ENCODE measurements around the gene CEP350. TPM values are rescaled to one million over a fixed set of nuclear protein-coding genes. Genes with fewer than 3 reads are reported as not detected.

Gene CEP350
- total and polyA plus RNA-seq, 10 of the 15 experiments (the other 5 are each of a cell fraction or from before 2014, with no cell fraction given): 5.2 to 46.0 (median 23.1) TPM

DNA sequence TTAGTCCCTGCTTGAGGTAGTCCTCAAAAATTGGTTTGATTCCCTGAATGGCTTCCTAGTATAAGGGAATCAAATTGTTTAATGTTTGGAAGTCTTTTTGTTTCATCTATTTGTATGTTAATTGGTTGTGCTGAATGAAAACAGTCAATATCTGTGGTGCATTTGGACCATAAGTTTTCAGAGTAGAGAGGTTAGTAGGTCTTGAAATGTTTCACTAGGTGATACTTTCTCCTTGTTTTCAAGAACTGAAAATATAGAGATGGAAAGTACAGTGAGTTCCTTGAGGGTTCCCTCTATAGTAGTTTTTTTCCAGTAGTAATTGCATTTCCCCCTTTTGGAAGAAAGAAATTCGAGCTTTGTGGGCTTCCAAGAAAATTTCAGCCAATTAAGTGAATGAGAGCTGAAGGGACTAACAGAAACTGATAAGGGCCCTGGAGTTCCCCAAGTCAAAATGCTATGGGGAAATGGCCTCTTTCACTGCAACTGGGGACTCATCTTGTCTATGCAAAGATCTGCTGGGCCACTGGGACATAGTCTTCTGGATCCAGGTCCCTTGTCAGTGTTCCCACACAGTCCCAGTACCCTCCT, 18.6 kb upstream of the CEP350 start:
- RAD21 ChIA-PET (ENCODE audit: unreplicated experiment): no interaction called here
- DNase-seq (ENCODE audit: low read depth, low spot score): no peak
- Histone ChIP-seq H3K4me1 (ENCODE audit: control insufficient read depth, insufficient read depth, low read length) (no peaks in the 10 kb centered on the region), H3K36me3 (ENCODE audit: control insufficient read depth in 2 of 2, insufficient read depth in 2 of 2, low read length in 1 of 2) (no peaks in the 10 kb centered on the region), H3K4me2 (ENCODE audit: control insufficient read depth, insufficient read depth) (no peak overlapping the region), H3K9ac (ENCODE audit: control insufficient read depth, insufficient read depth, low read length) (no peak overlapping the region), H3K4me3 (no peak overlapping the region), H4K20me1 (ENCODE audit: control insufficient read depth, insufficient read depth) (no peaks in the 10 kb centered on the region), H3K27me3 (replicated peaks in 1 of 2; ENCODE audit: control insufficient read depth in 2 of 2, insufficient read depth in 2 of 2, low read length in 1 of 2) (no peaks in the 10 kb centered on the region), H3K9me3 (replicated peaks; ENCODE audit: control insufficient read depth, insufficient read depth, low read length) (no peaks in the 10 kb centered on the region), H3K27ac (ENCODE audit: control insufficient read depth, insufficient read depth) (0 out of 2 replicates have a peak overlapping the region, but pooled peaks have one; percentile 4), H3K79me2 (ENCODE audit: control insufficient read depth, insufficient read depth, low read length) (no peaks in the 10 kb centered on the region), H2AFZ (ENCODE audit: control insufficient read depth, low read depth, low read length) (peak overlapping the region; percentile 24)
- in situ Hi-C loops (cut with MboI) (no loop called here), intact Hi-C loops (cut with micrococcal nuclease; ENCODE audit: unreplicated experiment) (no loop called here)
- TF ChIP-seq, protein P1, sequence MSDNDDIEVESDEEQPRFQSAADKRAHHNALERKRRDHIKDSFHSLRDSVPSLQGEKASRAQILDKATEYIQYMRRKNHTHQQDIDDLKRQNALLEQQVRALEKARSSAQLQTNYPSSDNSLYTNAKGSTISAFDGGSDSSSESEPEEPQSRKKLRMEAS (IDR thresholded peaks at IDR 0.05; ENCODE audit: low read depth, low read length): no peak
- peak; percentile 55; the same call in 1 of the 2 replicates for TF ChIP-seq MTA2 (IDR thresholded peaks at IDR 0.05; ENCODE audit: low read depth)
- TF ChIP-seq, protein P2, sequence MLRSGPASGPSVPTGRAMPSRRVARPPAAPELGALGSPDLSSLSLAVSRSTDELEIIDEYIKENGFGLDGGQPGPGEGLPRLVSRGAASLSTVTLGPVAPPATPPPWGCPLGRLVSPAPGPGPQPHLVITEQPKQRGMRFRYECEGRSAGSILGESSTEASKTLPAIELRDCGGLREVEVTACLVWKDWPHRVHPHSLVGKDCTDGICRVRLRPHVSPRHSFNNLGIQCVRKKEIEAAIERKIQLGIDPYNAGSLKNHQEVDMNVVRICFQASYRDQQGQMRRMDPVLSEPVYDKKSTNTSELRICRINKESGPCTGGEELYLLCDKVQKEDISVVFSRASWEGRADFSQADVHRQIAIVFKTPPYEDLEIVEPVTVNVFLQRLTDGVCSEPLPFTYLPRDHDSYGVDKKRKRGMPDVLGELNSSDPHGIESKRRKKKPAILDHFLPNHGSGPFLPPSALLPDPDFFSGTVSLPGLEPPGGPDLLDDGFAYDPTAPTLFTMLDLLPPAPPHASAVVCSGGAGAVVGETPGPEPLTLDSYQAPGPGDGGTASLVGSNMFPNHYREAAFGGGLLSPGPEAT (IDR thresholded peaks at IDR 0.05; ENCODE audit: low read depth): peak; percentile 72
- TF ChIP-seq IKZF1 (conservative IDR thresholded peaks at IDR 0.05): peak; percentile 57
- TF ChIP-seq YY1 (IDR thresholded peaks at IDR 0.05; ENCODE audit: low read depth, low read length): peak; percentile 71
- TF ChIP-seq IKZF2 (IDR thresholded peaks at IDR 0.05): peak; percentile 50 to 65; a peak in 3 of 4 replicates
- TF ChIP-seq BRCA1 (IDR thresholded peaks at IDR 0.05; ENCODE audit: low read depth, low read length): no peak
- peak; percentile 34; the same call in 1 of the 2 replicates for TF ChIP-seq SPI1 (IDR thresholded peaks at IDR 0.05; ENCODE audit: borderline replicate concordance, insufficient read depth, low read depth, low read length)
- WGBS (ENCODE audit: insufficient coverage, insufficient replicate concordance, low lambda C conversion rate, missing lambda C conversion rate): 0% methylated on average over 1 of the region's 1 CpG
- no TSS peak for BruUV-seq (replicated peaks)
- POLR2A ChIA-PET: interaction anchor here (1.3 to 1.7 kb wide), 2 partner anchors 18 to 68 kb away, joined by 4 to 9 read pairs; partner anchors contain the start of gene CEP350
- SMC1A ChIA-PET (ENCODE audit: uncharacterized antibody, unreplicated experiment): interaction anchor here (0.8 to 1.6 kb wide), 3 partner anchors 13 to 44 kb away, joined by 3 to 6 read pairs (median 4); partner anchors contain the start of gene CEP350
- peak; percentile 89 for ATAC-seq
- CTCF ChIA-PET: interaction anchor here (1.2 to 1.4 kb wide), 2 partner anchors 12 to 16 kb away, joined by 3 to 4 read pairs; no protein-coding TSS in a partner anchor
- peak; percentile 54 for FAIRE-seq

Measured in GM12878 (cell line).